ENCODE results near the gene PLD3. TPM values are rescaled to one million over a fixed set of nuclear protein-coding genes. Genes with fewer than 3 reads are reported as not detected.

PLD3 gene
- total RNA-seq, 6 experiments from 2014 or later = 84.7 to 197 (median 113) TPM

DNA sequence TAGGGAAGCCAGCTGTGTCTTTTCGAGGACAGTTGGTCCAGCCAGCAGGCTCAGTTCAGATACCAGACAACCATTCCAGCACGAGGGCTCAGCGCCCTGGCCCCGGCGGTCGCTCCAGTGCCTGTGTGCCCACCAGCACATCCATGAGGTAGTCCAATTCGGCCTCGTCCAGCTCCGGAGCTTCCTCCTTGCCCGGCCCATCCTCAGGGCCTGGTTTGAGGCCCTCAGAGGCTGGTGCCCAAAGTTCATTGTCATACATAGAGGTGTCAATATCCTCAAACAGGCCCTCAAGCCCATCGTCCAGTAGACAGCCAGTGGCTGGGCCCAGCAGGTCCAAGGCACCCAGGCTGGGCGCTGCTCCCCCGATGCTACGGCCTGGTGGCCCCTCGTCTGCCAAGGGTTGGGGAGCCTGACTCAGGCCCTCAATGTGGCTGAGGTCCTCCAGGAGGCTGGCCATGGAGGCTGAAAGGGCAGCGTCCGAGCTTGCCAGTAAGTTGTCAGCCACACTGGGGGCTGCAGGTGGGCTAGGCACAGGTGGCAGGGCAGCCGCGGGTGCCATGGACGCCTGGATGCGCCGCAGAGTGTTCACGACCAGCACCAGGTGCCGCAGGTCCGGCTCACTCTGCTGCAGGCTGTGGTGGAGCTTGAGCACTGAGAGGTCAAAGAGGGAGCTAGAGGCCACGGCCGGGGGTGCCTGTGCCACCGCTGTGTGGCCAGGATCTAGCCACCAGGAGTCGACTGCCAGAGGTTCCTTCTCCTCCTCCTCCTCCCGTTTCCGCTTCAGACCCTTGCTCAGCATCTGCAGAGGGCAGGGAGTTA is 74.5 kb downstream of the PLD3 start:
- peaks cover 0 to 12% (median 4%) of the 10 kb centered on the region in 4 donors for H3K36me3 ChIP-seq
- no peak for TF ChIP-seq POLR2A (IDR thresholded peaks at IDR 0.05)
- ATAC-seq (no peak), DNase-seq (no peak)
- H3K27me3 ChIP-seq = no peaks in the 10 kb centered on the region
- intact Hi-C loops (cut with DNase I) = no loop called here
- no peak overlapping the region for H3K27ac ChIP-seq
- peaks cover 0 to 22% (median 0%) of the 10 kb centered on the region in 4 donors for H3K4me1 ChIP-seq
- no peaks in the 10 kb centered on the region for H3K9me3 ChIP-seq
- 82% methylated on average over 9 of the region's 31 CpGs for WGBS (ENCODE audit: insufficient coverage, low coverage, low lambda C conversion rate, missing lambda C conversion rate)
- no peak overlapping the region for H3K4me3 ChIP-seq

DNA sequence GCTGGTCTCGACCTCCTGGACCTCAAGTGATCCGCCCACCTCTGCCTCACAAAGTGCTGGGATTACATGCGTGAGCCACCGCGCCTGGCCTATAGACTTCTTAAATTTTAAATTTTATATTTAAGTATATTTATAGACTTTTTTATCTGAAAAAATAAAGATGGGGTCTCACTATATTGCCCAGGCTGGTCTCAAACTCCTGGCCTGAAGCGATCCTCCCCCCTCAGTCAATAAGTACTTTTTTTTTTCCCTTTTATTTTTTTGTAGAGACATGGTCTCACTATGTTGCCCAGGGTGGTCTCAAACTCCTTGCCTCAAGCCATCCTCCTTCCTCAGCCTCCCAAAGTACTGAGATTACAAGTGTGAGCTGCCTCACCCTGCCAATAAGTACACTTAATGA is 75.4 kb downstream of the PLD3 start:
- no peaks in the 10 kb centered on the region for H3K9me3 ChIP-seq
- intact Hi-C loops (cut with DNase I) = no loop called here
- DNase-seq (no peak), ATAC-seq (no peak)
- no peaks in the 10 kb centered on the region for H3K27me3 ChIP-seq
- H3K4me3 ChIP-seq = peak overlapping the region in 1 of 3 donors; percentile 95
- TF ChIP-seq, protein P1, sequence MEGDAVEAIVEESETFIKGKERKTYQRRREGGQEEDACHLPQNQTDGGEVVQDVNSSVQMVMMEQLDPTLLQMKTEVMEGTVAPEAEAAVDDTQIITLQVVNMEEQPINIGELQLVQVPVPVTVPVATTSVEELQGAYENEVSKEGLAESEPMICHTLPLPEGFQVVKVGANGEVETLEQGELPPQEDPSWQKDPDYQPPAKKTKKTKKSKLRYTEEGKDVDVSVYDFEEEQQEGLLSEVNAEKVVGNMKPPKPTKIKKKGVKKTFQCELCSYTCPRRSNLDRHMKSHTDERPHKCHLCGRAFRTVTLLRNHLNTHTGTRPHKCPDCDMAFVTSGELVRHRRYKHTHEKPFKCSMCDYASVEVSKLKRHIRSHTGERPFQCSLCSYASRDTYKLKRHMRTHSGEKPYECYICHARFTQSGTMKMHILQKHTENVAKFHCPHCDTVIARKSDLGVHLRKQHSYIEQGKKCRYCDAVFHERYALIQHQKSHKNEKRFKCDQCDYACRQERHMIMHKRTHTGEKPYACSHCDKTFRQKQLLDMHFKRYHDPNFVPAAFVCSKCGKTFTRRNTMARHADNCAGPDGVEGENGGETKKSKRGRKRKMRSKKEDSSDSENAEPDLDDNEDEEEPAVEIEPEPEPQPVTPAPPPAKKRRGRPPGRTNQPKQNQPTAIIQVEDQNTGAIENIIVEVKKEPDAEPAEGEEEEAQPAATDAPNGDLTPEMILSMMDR (IDR thresholded peaks at IDR 0.05) = no peak
- TF ChIP-seq POLR2A (IDR thresholded peaks at IDR 0.05) = no peak
- H3K4me1 ChIP-seq = peaks cover 0 to 22% (median 0%) of the 10 kb centered on the region in 4 donors
- WGBS (ENCODE audit: insufficient coverage, low coverage, low lambda C conversion rate, missing lambda C conversion rate) = 85% methylated on average over 6 of the region's 6 CpGs
- H3K36me3 ChIP-seq = peaks cover 0 to 12% (median 4%) of the 10 kb centered on the region in 4 donors
- H3K27ac ChIP-seq = peak overlapping the region in 2 of 3 donors; percentile 97

DNA sequence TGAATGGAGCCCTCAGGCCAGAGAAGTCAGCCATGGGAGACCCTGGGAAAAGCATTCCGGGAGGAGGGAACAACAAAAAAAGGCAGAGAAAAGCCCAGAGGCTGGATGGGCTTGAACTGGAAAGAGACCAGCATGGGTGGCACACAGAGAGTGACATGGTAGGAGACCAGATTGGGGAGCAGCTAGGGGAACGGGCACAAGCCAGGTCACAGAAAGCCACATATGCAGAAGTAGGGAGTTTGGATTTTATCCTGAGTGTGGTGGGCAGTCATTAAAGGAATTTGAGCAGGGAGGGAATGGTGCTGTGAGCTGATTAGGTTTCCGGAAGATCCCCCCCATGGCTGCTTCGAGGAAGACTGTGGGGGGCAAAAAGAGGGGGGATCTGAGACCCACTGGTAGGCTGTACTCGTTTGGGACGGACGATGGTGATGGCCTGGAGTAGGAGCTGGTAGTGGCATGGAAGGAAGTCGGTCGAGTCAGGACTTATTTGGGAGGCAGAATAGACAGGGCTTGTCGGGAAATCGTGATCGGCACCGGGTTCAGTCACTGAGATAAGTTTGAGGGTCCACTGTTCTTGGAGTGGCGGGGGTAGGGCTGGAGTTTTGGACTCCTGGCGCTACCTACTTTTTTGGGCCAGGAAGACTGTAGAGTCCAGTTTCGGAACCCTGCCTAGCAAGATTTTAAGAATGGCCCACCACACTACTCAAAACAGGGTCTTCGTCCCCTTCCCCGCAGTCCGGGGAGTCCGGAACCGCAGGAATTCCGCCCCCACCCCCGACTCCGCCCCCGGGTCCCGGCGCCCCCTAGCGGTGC is 76.3 kb downstream of the PLD3 start:
- intact Hi-C loops (cut with DNase I) = no loop called here
- Histone ChIP-seq H3K9me3 (no peaks in the 10 kb centered on the region), H3K27ac (peak overlapping the region; percentile 92 to 97 (median 97)), H3K4me3 (peak overlapping the region; percentile 89 to 95 (median 92)), H3K27me3 (no peaks in the 10 kb centered on the region), H3K36me3 (peaks cover 0 to 12% (median 4%) of the 10 kb centered on the region in 4 donors), H3K4me1 (peaks cover 0 to 22% (median 0%) of the 10 kb centered on the region in 4 donors)
- ATAC-seq = peak; percentile 5 to 37 (median 19)
- TF ChIP-seq POLR2A (IDR thresholded peaks at IDR 0.05) = no peak
- TF ChIP-seq, protein P1 (IDR thresholded peaks at IDR 0.05) = no peak
- peak in 1 of 3 donors; percentile 77 for DNase-seq
- 3% methylated on average over 13 of the region's 28 CpGs for WGBS (ENCODE audit: insufficient coverage, low coverage, low lambda C conversion rate, missing lambda C conversion rate)

- H3K9me3 ChIP-seq = no peaks in the 10 kb centered on the region
- peaks cover 0 to 12% (median 4%) of the 10 kb centered on the region in 4 donors for H3K36me3 ChIP-seq
- peaks cover 0 to 22% (median 0%) of the 10 kb centered on the region in 4 donors for H3K4me1 ChIP-seq
- H3K27me3 ChIP-seq = no peaks in the 10 kb centered on the region
- TF ChIP-seq, protein P1 (IDR thresholded peaks at IDR 0.05) = peak; percentile 75 to 85 (median 81)
- peak; percentile 100 for TF ChIP-seq POLR2A (IDR thresholded peaks at IDR 0.05)
- H3K27ac ChIP-seq = peak within 1 kb of the TSS; percentile 92 to 97 (median 97)
- ATAC-seq = peak; percentile 86 to 92 (median 90)
- WGBS (ENCODE audit: insufficient coverage, low coverage, low lambda C conversion rate, missing lambda C conversion rate) = 0% methylated on average over 25 of the region's 75 CpGs
- peak within 1 kb of the TSS; percentile 89 to 95 (median 92) for H3K4me3 ChIP-seq
- intact Hi-C loops (cut with DNase I) = no loop called here
- DNase-seq = peak; percentile 100
Observed at GRCh38 chr19:40425450-40426287, 77.2 kb downstream of the PLD3 start, which contains the start of gene SERTAD1. TSS of gene SERTAD1 (minus strand) at chr19:40425992. CDS start at chr19:40423546, 2,446 bp downstream.

Small RNAs within 50 kb of the gene (microRNA-seq; reads per million reads assigned to microRNA genes)
- 0 to 0.58 reads per million in 2 donors for gene MIR6796

Small RNAs within 50 kb of the gene (small RNA-seq; reads per million reads assigned to genes)
- 0 reads per million in 2 experiments for gene MIR6796
- 0 reads per million in 2 experiments for gene RF00019
- gene RNU6-945P = 0 reads per million in 2 experiments

Other genes starting within 250 kb of the PLD3 start
- gene MAP3K10, start 157.3 kb upstream of the PLD3 start, total RNA-seq = 1 to 10 TPM; 4.2 to 7.0 (median 6.5) TPM
- gene TTC9B, start 130.3 kb upstream of the PLD3 start, total RNA-seq = not detected
- 1 to 10 TPM; 1.5 to 8.7 (median 3.9) TPM for gene CCNP, start 122.0 kb upstream of the PLD3 start, total RNA-seq
- gene AKT2, start 63.4 kb upstream of the PLD3 start, total RNA-seq = 100 to 1,000 TPM in 3 of 6 experiments, 10 to 100 TPM in 3; 83.2 to 132 (median 107) TPM
- gene C19orf47, start 298 bp upstream of the PLD3 start, total RNA-seq = 1 to 10 TPM; 4.8 to 8.1 (median 5.5) TPM
- gene HIPK4, start 41.5 kb downstream of the PLD3 start, total RNA-seq = under 1 TPM in 1 of 6 experiments, not detected in 5; 0.15 TPM
- gene PRX, start 64.7 kb downstream of the PLD3 start, total RNA-seq = under 1 TPM; 0.37 to 0.99 (median 0.60) TPM
- gene SERTAD1, start 77.3 kb downstream of the PLD3 start, total RNA-seq = 10 to 100 TPM in 1 of 6 experiments, 1 to 10 TPM in 5; 3.7 to 11.7 (median 6.2) TPM
- 10 to 100 TPM in 1 of 6 experiments, 1 to 10 TPM in 5; 5.2 to 10.1 (median 7.4) TPM for gene SERTAD3, start 95.6 kb downstream of the PLD3 start, total RNA-seq
- 100 to 1,000 TPM; 127 to 326 (median 146) TPM for gene BLVRB, start 117.0 kb downstream of the PLD3 start, total RNA-seq
- gene SPTBN4, start 118.3 kb downstream of the PLD3 start, total RNA-seq = 1 to 10 TPM in 1 of 6 experiments, under 1 TPM in 5; 0.44 to 1.6 (median 0.65) TPM
- gene SHKBP1, start 228.2 kb downstream of the PLD3 start, total RNA-seq = 10 to 100 TPM; 16.1 to 29.0 (median 22.4) TPM

Measured in right lobe of liver (tissue), 6 donors.